H9 (cell line): ENCODE results near the gene TPBGL. TPM values are rescaled to one million over a fixed set of nuclear protein-coding genes. Genes with fewer than 3 reads are reported as not detected.

Experiments
- DNase-seq: peaks from one replicate; pipeline ENCODE4 v3.0.0-alpha.2; 2017
- H2AFZ ChIP-seq: one replicate; pipeline ENCODE4 v1.6.1; 2013; ENCODE audit warnings: mild to moderate bottlenecking, low read length, control low read depth, moderate library complexity
- H2AK5ac ChIP-seq: 2 replicates; pipeline ENCODE4 v1.6.1; 2013; ENCODE audit warnings: low read length, control low read depth, mixed read lengths; ENCODE audit not compliant: insufficient read length
- H2BK120ac ChIP-seq: one replicate; pipeline ENCODE4 v1.6.1; 2013; ENCODE audit warnings: low read depth, mild to moderate bottlenecking, low read length, control low read depth, inconsistent platforms; ENCODE audit not compliant: poor library complexity, severe bottlenecking
- H2BK12ac ChIP-seq: 2 replicates; pipeline ENCODE4 v1.6.1; 2013; ENCODE audit warnings: low read length, control low read depth, mixed read lengths, low read depth; ENCODE audit not compliant: insufficient read length
- H2BK15ac ChIP-seq: 2 replicates; pipeline ENCODE4 v1.6.1; 2013; ENCODE audit warnings: low read depth, low read length, control low read depth
- H2BK20ac ChIP-seq: one replicate; pipeline ENCODE4 v1.6.1; 2013; ENCODE audit warnings: low read depth, mild to moderate bottlenecking, low read length, control low read depth, inconsistent platforms; ENCODE audit not compliant: poor library complexity, severe bottlenecking
- H2BK5ac ChIP-seq: 2 replicates; pipeline ENCODE4 v1.6.1; 2013; ENCODE audit warnings: low read length, control low read depth, mixed read lengths; ENCODE audit not compliant: insufficient read length
- H3K14ac ChIP-seq: 2 replicates; pipeline ENCODE4 v1.6.1; 2013; ENCODE audit warnings: low read length, control low read depth; ENCODE audit not compliant: insufficient read depth
- H3K18ac ChIP-seq: 2 replicates; pipeline ENCODE4 v1.6.1; 2013; ENCODE audit warnings: low read depth, mild to moderate bottlenecking, mixed read lengths, low read length, control low read depth; ENCODE audit not compliant: insufficient read length
- H3K23ac ChIP-seq: 2 replicates; pipeline ENCODE4 v1.6.1; 2013; ENCODE audit warnings: low read length, control low read depth, mixed read lengths, low read depth; ENCODE audit not compliant: insufficient read length
- H3K23me2 ChIP-seq: 2 replicates; pipeline ENCODE4 v1.6.1; 2013; ENCODE audit warnings: low read depth, mild to moderate bottlenecking, mixed read lengths, low read length, control low read depth; ENCODE audit not compliant: insufficient read length, poor library complexity, severe bottlenecking
- H3K27ac ChIP-seq: 2 replicates; pipeline ENCODE4 v1.5.1; 2013; ENCODE audit warnings: low read length, control low read depth, mixed read lengths, low read depth; ENCODE audit not compliant: insufficient read length
- H3K27me3 ChIP-seq: 2 replicates; pipeline ENCODE4 v1.6.1; 2013; ENCODE audit warnings: low read length, control low read depth, inconsistent platforms; ENCODE audit not compliant: insufficient read depth
- H3K4ac ChIP-seq: 2 replicates; pipeline ENCODE4 v1.6.1; 2013; ENCODE audit warnings: low read depth, mild to moderate bottlenecking, control low read depth, inconsistent platforms, low read length, moderate library complexity
- H3K4me1 ChIP-seq: 2 replicates; pipeline ENCODE4 v1.6.1; 2013; ENCODE audit warnings: low read length, control low read depth, inconsistent platforms; ENCODE audit not compliant: insufficient read depth
- H3K4me2 ChIP-seq: 2 replicates; pipeline ENCODE4 v1.6.1; 2013; ENCODE audit warnings: low read length, control low read depth, mixed read lengths; ENCODE audit not compliant: insufficient read length, insufficient read depth
- H3K56ac ChIP-seq: 2 replicates; pipeline ENCODE4 v1.6.1; 2013; ENCODE audit warnings: low read depth, mild to moderate bottlenecking, mixed read lengths, low read length, control low read depth; ENCODE audit not compliant: insufficient read length
- H3K79me1 ChIP-seq: 2 replicates; pipeline ENCODE4 v1.6.1; 2013; ENCODE audit warnings: low read depth, mild to moderate bottlenecking, moderate library complexity, low read length, control low read depth, inconsistent platforms; ENCODE audit not compliant: insufficient read depth, poor library complexity, severe bottlenecking
- H3K79me2 ChIP-seq: 2 replicates; pipeline ENCODE4 v1.6.1; 2013; ENCODE audit warnings: low read length, control low read depth, inconsistent platforms; ENCODE audit not compliant: insufficient read depth
- H3K9ac ChIP-seq: 2 replicates; pipeline ENCODE4 v1.6.1; 2013; ENCODE audit warnings: low read length, control low read depth, mixed read lengths; ENCODE audit not compliant: insufficient read length; ENCODE audit errors: extremely low read depth
- H3K9me3 ChIP-seq: one replicate; pipeline ENCODE4 v1.6.1; 2013; ENCODE audit warnings: low read depth, low read length, inconsistent platforms; ENCODE audit not compliant: control insufficient read depth
- H3T11ph ChIP-seq: one replicate; pipeline ENCODE4 v1.6.1; 2013; ENCODE audit warnings: mild to moderate bottlenecking, low read length, control low read depth, inconsistent platforms
- H4K20me1 ChIP-seq: one replicate; pipeline ENCODE4 v1.6.1; 2013; ENCODE audit not compliant: control insufficient read depth, insufficient read length, insufficient read depth
- H4K5ac ChIP-seq: 2 replicates; pipeline ENCODE4 v1.6.1; 2013; ENCODE audit warnings: low read depth, mild to moderate bottlenecking, mixed read lengths, low read length, control low read depth; ENCODE audit not compliant: insufficient read length
- H4K8ac ChIP-seq: replicated peaks from 2 replicates; pipeline ENCODE4 v1.6.1; 2013; ENCODE audit warnings: low read length, control low read depth, mixed read lengths, low read depth; ENCODE audit not compliant: insufficient read length
- H4K91ac ChIP-seq: 2 replicates; pipeline ENCODE4 v1.6.1; 2013; ENCODE audit warnings: low read depth, mild to moderate bottlenecking, moderate library complexity, mixed read lengths, low read length, control low read depth; ENCODE audit not compliant: insufficient read length
- H3K27ac Mint-ChIP-seq, 3 experiments: 2 replicates in 2 of 3; 3 replicates in 1 of 3; pipeline ENCODE4 v1.8.0; 2020 to 2021; ENCODE audit warnings: mixed read lengths in 3 of 3, mild to moderate bottlenecking in 1 of 3, moderate library complexity in 1 of 3
- H3K27me3 Mint-ChIP-seq: 2 replicates; pipeline ENCODE4 v1.8.0; 2021; ENCODE audit warnings: low read depth, mild to moderate bottlenecking, moderate library complexity, mixed read lengths
- H3K36me3 Mint-ChIP-seq, 3 experiments: 2 replicates in 2 of 3; 3 replicates in 1 of 3; pipeline ENCODE4 v1.8.0; 2020 to 2021; ENCODE audit warnings: low read depth in 3 of 3, mixed read lengths in 3 of 3; ENCODE audit not compliant: insufficient read depth in 1 of 3
- H3K4me1 Mint-ChIP-seq, 2 experiments: 2 replicates each; pipeline ENCODE4 v1.8.0; 2020; ENCODE audit warnings: mixed read lengths in 2 of 2
- H3K4me3 Mint-ChIP-seq, 2 experiments: 2 replicates in 1 of 2; 3 replicates in 1 of 2; pipeline ENCODE4 v1.8.0; 2020 to 2021; ENCODE audit warnings: mild to moderate bottlenecking in 2 of 2, mixed read lengths in 2 of 2, moderate library complexity in 1 of 2
- H3K9me3 Mint-ChIP-seq, 2 experiments: 2 replicates in 1 of 2; 3 replicates in 1 of 2; pipeline ENCODE4 v1.8.0; 2020; ENCODE audit warnings: mild to moderate bottlenecking in 2 of 2, mixed read lengths in 2 of 2, moderate library complexity in 1 of 2
- WGBS: extraction: QIAGEN DNeasy Blood & Tissue Kit; methylation state at CpG from one replicate; pipeline ENCODE4 v1.1.7; 2013; ENCODE audit warnings: missing lambda C conversion rate, low lambda C conversion rate, mixed read lengths; ENCODE audit not compliant: insufficient read length; ENCODE audit errors: extremely low coverage; 5-methylcytosine and 5-hydroxymethylcytosine counted together
- total RNA-seq: library from RNA; stranded (reverse); gene quantifications from 2 replicates; pipeline ENCODE4 v1.2.1, GENCODE V29; 2021
- TF ChIP-seq, protein P1 (sequence below): fragments of 200-600 bp; sonication (generic); conservative IDR thresholded peaks from 3 replicates; pipeline ENCODE4 v1.8.0; 2021; ENCODE audit warnings: antibody characterized with exemption, mild to moderate bottlenecking

TPBGL gene
- total RNA-seq, 1 experiment from 2014 or later: 0.61 TPM

DNA sequence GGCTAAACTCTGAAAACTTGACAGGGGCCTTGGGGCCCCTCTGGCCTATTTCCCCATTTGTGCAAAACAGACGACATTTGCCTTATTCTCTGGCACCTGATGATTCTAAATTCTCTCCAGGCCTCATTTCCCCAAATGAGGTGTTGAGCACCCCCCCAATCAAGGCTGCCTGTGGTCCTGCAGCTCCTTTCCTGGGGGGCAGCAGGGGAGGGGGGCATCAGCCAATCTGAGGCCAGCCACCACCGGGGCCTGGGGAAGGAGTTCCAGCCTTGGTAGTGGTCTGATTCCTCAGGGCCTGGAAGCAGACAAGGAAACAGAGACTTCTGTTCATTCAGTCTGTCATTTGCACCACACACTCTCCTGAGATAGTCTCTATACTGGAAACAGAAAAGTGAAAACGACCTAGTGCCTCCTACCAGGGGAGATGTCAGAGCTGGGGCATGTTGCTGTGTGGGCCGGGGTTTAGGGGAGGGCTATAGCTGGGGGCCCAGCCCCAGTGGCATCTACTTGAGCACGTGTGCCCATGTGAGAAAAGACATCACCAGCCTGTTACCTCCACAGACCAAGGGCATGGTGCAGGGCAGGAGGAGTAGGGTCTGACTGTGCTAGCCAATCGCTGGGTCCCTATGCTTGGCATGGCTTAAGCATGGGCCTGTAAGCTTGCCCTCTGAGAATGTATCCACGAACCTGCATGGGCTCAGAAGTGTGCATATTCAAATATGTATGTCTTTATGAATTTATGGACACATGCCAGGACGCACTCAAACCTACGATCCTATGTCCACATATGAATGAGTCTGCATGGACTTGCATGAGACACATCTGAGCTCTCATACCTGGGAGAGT is 1.8 kb upstream of the TPBGL start:
- Histone ChIP-seq H3K4ac (no peak overlapping the region), H3K23ac (no peak overlapping the region), H3K9ac (no peak overlapping the region), H2BK12ac (no peak overlapping the region), H3K9me3 (no peaks in the 10 kb centered on the region), H4K91ac (no peak overlapping the region), H3K18ac (no peak overlapping the region), H3K14ac (no peak overlapping the region), H3K23me2 (peaks cover 10% of the 10 kb centered on the region), H3K56ac (no peak overlapping the region), H2AK5ac (no peak overlapping the region), H3K4me2 (no peak overlapping the region), H2BK120ac (no peak overlapping the region), H3K79me1 (no peaks in the 10 kb centered on the region), H2AFZ (no peak overlapping the region), H4K20me1 (no peaks in the 10 kb centered on the region), H3K27ac (no peak overlapping the region), H3K27me3 (peaks cover 20% of the 10 kb centered on the region; the same call in 1 of the 2 replicates), H2BK15ac (no peak overlapping the region), H3T11ph (no peak overlapping the region), H3K4me1 (peaks cover 5% of the 10 kb centered on the region), H4K8ac (no peak overlapping the region), H2BK5ac (no peak overlapping the region), H2BK20ac (no peak overlapping the region), H3K79me2 (0 out of 2 replicates have a peak, but pooled peaks cover 2% of the 10 kb centered on the region), H4K5ac (no peak overlapping the region)
- TF ChIP-seq, protein P1, sequence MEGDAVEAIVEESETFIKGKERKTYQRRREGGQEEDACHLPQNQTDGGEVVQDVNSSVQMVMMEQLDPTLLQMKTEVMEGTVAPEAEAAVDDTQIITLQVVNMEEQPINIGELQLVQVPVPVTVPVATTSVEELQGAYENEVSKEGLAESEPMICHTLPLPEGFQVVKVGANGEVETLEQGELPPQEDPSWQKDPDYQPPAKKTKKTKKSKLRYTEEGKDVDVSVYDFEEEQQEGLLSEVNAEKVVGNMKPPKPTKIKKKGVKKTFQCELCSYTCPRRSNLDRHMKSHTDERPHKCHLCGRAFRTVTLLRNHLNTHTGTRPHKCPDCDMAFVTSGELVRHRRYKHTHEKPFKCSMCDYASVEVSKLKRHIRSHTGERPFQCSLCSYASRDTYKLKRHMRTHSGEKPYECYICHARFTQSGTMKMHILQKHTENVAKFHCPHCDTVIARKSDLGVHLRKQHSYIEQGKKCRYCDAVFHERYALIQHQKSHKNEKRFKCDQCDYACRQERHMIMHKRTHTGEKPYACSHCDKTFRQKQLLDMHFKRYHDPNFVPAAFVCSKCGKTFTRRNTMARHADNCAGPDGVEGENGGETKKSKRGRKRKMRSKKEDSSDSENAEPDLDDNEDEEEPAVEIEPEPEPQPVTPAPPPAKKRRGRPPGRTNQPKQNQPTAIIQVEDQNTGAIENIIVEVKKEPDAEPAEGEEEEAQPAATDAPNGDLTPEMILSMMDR: no peak
- Mint-ChIP-seq H3K9me3 (no peaks in the 10 kb centered on the region), H3K27me3 (peaks cover 54% of the 10 kb centered on the region), H3K4me1 (peaks cover 26 to 46% of the 10 kb centered on the region in 2 experiments), H3K36me3 (no peaks in the 10 kb centered on the region; a peak in 1 of 7 replicates), H3K4me3 (peak overlapping the region in 1 of 2 experiments; percentile 28; a peak in 2 of 5 replicates), H3K27ac (no peak overlapping the region)
- no CpG with 5 or more reads among the region's 9 CpGs for WGBS
- no peak for DNase-seq
